ENCODE measurements around the gene PXMP4.

Gene PXMP4

DNA sequence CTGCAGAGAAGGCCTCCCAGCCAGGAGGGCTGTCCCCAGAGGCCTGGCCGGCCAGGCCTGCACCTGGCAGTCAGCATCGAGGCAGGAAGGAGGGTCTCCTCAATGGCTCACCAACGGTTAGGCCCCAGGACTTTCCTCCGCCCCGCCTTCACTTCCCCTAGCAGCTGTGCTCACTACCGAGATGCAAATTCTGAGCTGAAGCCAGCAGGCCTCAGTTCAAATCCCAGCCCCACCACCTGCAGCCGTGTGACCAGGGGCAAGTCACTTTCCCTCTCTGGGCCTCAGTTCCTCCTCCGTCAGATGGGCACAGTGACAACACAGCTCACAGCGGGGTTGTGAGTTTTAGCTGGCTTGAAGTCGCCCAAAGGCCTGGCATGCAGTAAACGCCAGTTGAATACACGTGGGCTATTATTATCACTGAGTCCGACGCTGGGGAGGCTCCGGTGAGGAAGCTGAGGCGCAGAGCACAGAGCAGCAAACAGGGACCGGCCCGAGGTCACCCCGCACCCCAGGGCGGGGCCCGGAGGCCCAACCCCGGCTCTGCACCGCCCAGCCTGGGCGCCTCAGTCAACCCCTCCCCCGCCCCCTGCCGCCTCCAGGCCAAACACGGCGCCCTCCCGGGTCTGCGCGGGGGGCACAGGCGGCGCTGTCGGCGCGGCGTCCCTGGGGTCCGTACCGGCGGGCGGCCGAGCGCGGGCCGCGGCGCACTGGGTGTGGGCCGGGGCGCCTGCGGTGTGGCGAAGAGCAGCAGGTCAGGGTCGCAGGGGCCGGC is 34.6 kb downstream of the PXMP4 start:
- peak in 2 of 3 experiments; percentile 44 to 60 for DNase-seq (ENCODE audit: low read depth in 2 of 3, low spot score in 2 of 3)

DNA sequence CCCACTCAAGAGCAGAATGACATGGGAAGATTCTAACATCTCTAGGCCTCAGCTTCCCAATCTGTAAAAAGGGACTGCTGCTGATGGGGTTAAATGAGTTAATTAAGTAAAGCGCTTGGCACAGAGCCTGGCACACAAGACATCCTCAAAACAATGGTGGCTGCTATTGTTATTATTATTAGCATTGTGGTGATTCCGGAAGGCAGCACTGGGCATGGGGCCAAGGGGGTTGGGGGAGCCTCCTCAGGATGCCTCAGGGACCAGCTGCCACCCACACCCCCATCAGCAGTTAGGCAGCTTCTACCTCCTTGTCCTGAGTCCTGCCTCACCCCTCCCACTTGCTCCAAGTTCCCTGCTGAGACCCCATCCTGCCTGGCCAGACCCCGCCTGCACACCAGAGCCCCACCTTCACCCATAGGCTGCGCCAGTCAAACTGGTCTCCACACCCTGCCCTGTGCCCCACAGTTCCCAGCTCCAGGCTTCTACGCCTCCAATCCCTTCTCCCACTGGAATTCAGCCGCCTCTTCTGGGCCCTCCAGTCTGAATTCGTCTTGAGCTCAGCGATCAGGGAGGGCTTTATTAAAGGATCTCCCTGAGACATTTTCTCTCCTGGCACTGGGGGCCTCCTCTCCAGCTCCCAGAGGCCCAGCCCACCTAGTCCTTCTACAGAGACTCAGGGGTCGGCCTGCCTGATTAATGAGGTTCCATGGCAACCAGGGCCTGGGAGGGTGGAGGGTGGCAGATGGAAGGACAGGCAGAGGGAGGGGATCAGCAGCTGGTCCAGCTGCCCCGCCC is 35.4 kb downstream of the PXMP4 start:
- no peak for DNase-seq (ENCODE audit: low read depth in 2 of 3, low spot score in 2 of 3)

DNA sequence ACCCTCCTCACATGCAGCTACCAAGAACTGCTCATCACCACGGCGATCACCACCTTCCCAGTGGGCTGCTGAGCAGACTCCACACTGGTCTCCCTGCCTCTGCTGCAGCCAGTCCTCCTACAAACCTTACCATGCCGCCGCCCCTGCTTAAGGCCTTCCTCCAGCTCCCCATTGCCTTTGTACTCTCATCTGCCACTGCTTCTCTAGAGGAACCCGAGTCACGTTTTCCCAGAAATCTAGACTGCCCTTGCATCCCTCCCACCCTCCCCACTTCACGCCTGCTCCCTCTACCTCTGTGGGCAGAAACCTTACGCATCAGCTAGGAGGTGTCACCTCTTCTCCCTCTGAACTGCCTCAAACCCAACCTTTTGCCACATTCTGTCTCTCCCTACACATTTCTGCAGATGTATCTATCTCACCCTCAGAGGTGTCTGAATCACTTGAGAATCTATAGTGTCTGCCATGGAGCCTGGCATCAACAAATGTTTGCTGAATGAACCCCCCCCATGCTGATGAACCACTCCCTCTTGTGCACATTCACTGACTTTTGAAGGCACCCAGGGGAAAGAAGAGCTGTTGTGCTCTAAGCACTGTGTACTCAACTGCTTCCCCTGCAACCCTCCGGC is 38.3 kb downstream of the PXMP4 start:
- no peak for DNase-seq (ENCODE audit: low read depth in 2 of 3, low spot score in 2 of 3)

DNA sequence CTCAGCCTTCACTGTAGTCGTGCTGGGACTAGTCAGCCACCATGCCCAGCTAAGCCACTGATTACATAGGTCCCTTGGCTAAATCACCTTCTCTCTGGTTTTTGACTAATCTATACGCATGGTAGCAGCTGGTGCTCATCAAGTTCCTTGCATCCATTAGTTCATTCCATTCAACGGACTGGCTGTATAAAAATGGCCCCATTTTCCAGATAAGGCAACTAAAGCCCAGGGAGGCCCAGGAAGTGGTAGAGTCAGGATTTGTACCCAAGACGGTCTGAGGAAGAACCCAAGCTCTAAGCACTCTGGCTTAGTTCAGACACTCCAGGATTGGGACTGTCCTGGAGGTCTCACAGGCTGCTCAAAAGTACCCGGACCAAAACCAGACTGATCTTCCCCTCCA is 38.8 kb downstream of the PXMP4 start:
- DNase-seq (ENCODE audit: low read depth in 2 of 3, low spot score in 2 of 3): no peak

DNA sequence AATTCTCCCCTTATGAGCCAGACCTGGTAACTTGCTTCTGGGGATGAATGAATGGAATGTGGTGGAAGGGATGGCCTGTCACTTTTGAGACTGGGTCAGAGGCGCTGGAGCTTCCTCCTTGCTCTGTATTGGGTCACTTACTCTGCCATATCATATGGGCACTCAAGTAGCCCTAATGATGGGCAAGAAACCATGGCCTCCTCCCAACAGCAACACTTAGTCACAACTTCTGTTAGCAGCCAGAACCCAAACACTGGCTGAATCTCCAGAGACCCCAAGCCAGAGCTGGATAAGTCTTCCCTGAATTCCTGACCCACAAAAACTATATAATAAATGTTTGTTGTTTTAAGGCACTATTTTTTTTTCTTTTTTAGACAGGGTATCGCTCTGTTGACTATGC is 39.4 kb downstream of the PXMP4 start:
- DNase-seq (ENCODE audit: low read depth in 2 of 3, low spot score in 2 of 3): no peak

DNA sequence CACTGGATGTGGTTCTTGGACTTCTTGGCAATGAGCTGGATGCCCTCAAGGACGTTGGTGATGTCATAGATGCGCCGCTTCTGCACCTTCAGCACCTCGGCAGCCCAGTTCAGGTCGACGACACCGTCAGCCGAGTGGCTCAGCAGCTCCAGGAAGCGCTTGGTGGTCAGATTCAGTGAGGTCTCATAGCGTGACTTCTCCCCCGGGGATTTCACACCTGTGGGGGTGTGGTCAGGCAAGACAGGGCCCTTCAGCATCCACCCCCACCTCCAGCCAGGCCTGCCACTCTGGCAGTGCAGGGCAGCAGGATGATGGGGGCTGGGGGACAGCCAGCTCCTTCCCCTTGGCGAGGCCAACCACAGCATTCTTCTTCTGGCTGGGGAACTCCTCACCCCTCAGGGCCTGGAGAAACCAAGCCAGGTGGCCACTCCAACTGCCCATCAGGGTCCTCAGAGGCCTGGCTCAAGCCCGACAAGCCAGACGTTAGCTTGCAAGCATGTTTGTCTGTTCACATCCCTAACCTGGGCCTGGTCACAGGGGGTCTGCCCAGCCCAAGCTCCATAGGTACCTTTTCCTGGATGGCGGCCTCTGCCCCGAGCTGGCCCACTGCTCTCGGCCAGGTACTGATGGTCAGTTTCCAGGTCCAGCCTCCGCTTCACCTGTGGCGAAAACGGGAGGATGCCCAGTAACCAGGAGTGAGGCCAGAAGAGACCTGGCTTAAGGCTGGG is 40.2 kb downstream of the PXMP4 start:
- DNase-seq (ENCODE audit: low read depth in 2 of 3, low spot score in 2 of 3): no peak

DNA sequence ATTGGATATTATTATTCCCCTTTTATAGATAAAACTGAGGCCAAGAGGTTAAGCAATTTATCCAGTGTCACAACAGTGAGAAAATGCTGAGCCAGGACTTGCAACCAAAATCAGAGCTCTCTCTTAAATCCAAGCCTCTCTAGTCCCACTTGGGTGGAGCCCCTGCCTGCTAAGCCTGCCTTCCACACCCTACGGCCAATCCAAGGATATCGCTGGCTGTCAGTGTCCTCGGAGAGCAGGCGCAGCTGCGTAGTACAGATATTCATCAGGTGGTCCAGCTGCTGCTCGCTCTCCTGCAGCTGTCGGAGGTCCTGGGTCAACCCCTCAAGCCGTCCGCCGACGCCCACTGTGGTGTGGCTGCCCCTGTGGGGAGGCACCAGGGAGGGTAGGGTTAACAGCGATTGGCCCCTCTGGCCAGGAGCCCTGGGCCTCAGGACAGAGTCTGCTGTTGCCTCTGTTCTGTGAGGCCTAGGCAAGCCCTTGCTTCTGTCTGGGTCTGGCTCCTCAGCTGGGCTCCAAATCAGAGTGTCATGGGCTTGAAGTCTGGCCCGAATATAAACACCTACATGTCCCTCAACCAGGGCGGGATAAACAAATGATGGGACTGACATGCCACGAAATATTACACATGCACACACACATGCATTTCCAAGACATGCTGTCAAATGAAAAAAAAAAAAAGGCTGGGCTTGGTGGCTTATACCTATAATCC is 42.0 kb downstream of the PXMP4 start:
- no peak for DNase-seq (ENCODE audit: low read depth in 2 of 3, low spot score in 2 of 3)

DNA sequence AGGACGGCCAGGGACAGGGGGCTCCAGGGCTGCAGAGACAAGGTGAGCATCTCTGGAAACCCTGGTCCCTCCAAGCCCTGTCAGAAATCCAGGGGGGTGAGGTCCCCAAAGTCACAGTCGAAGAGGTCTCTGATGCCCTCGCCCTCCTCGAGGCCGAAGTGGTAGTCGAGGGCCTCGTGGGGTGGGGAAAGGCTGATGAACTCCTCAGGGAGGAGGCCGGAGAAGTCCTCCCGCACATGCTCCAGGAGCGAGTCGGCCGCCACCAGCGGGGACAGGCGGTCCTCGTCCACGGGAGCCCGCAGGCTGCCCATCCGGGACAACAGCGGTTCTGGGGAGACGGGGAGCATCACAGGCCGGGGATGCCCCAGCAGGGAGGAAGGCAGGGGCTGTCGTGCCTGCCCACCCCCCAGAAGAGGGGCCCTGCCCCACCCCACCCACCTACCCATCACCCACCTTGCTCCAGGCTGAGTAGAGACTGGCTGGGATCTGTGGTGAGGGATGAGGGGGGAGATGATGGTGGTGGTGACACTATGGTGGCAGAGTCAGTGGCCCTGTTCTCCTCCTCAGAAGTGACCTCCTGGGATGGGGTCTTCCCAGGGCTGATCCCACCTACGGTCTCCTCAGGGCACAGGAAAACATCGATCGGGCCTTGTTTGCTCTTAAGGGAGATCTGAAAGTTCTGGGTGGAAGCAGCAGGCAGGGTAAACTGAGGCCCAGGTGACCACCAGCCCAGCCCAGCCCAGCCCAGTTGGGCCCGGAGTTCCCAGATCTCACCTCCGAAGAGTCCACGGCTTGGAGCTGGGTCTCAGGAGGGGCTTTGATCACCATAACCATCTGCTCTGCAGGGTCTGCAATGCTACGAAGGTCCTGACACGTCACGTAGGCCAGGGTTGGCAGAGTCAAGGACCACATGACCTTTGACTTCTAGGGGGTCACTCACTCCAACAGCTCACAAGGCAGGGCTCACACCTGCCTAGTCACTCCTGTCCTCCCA is 43.2 kb downstream of the PXMP4 start:
- DNase-seq (ENCODE audit: low read depth in 2 of 3, low spot score in 2 of 3): no peak

DNA sequence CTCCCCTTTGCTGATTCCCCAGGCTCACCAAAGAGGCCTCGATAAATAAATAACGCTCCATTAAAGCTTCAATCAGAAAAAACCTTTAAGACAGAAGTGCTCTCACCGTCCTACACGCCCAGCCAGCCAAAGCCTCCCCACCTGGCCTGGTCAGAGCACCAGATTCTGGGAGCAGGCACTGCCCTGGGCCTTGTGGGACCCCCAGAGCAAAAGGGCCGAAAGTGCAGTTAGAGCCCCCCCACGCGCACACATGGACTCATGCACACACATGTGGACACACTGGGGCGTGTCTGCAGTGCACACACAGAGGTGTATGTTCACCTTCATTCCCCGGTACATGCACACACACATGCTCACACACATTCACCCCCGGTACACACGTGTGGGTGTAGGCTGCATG is 44.0 kb downstream of the PXMP4 start:
- DNase-seq (ENCODE audit: low read depth in 2 of 3, low spot score in 2 of 3): no peak

DNA sequence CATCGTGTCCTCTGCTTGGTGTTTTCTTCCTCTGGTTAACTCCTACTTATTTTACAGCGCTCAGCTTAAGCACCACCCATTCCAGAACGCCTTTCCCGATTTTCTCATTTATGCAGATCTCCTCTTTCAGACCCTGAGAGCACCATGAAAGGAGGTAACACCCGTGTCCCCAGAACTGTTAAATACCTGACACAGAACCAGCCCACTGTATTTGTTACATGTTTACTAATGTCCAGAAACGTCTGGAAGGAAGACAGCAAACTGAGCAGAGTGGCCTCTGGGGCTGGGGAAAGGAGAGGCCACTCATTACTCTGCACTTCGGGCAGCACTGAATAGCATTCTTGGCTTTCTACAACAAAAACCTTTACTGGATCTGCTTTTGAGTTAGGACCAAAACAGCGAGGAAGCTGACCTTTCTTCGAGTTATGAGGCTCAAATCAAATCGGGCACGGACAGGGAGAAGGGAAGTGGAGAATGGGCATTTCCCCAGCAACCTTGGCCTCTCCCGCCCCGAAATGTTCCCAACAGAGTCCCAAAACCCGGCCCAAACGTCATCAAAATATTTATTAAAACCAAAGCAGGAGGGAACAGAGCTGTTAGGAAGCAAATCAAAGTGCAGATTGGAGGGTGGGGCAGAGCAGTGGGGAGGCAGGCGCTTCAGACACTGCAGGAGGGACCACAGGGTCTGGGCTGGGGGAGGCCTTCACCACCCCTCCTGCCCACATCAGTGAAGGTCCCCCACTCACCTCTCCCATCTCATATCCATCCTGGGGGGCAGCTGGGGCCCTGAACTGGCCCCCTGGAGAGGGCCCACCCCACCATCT is 44.8 kb downstream of the PXMP4 start:
- no peak for DNase-seq (ENCODE audit: low read depth in 2 of 3, low spot score in 2 of 3)

DNA sequence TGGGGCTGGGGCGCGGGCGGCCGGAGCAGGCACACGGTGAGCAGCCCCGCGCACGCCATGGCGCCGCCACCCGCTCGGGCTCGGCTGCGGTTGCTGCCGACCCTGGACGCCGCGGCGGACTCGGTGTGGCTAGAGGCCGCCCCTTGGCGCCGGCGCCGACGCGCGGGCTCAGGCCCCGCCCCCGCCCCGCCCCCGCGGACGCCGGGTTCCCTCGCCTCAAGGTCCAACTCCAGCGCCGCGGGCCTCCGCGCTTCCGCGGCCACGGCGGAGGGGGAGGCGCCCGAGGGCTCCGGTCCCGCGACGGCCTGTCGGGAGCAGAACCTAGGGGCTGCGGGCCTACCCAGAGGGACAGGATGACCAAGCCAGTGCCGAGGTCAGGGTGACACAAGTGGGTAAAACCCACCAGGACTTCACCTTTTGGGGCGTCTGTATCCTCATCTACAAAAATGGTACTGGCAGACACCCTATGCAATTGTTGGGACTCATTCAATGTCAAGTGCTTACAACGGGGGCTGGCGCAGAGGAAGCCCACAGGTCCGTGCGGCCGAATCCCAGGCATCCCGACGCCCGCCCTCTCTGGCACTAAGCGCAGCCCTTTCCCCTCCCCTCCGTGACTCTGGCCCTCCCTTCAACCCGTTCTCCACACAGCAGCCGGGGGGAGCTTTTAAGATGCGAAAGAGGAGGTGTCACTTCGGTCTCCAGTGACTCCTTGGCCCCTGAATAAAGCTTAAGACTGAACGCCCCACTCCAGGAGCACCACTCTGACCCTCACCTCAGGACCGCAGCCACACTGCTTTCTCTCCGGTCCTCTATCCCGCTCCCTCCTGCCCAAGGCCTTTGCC is 45.6 kb downstream of the PXMP4 start, which contains the start of gene NECAB3:
TSS of gene NECAB3 (minus strand) at position 135 of the 842 bp plus-strand sequence. CDS start at position 59, 76 bp downstream.
- DNase-seq (ENCODE audit: low read depth in 2 of 3, low spot score in 2 of 3): peak in 2 of 3 experiments; percentile 44 to 54

DNA sequence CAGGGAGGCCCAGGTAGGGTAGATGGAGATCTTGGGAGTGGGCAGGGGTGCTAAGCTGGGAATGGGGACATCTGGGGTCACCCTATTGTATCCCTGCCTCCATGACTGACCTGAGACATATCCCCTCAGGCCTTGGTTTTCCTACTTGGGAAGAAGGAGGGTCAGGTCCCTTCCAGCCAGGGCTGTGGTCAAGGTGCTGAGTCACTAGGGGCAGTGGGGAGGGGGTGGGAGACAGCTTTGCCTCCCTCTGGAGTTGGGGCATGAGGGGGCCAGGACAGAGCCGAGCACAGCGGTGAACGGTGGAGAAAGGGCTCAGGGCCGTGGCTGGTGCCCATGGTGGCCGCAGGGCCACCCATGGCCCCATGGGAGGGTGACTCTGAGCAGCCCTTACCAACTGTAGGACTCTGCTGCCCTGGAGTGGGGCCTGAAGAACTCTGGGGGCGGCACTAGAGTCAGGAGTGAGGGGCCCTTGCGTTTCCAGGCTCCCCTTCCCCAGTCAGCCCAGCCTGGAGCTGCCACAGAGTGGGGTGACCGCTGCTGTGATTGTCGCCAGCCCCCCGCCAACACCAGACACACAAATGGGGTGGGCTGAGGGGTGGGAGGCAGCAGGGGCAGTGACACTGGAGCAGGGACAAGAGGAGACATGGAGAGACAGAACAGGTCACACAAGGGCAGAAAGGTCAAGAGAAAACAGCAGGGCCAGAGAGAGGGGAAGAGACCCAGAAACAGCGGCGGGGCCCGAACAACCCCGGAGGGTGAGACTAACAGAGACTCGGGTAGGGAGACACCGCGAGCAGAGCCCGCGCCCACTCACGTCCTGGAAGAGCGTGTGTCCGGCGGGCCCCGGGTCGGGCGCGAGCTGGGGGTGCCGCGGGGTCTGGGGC is 46.5 kb downstream of the PXMP4 start:
- no peak for DNase-seq (ENCODE audit: low read depth in 2 of 3, low spot score in 2 of 3)

DNA sequence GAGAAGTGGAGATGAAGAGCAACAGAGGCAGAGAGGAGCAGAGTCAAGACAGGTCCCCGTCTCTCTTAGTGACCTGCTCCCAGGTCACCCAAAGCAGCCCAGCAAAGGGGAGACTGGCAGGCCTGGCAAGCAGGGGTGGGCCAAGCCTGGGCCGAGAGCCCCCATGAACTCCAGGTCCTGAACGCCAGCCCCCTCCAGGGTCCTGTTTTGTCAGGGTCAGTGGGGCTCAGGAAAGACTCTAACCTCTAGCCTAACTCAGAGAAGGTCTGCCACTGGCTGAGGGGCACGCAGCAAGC is 47.0 kb downstream of the PXMP4 start:
- DNase-seq (ENCODE audit: low read depth in 2 of 3, low spot score in 2 of 3): no peak

DNA sequence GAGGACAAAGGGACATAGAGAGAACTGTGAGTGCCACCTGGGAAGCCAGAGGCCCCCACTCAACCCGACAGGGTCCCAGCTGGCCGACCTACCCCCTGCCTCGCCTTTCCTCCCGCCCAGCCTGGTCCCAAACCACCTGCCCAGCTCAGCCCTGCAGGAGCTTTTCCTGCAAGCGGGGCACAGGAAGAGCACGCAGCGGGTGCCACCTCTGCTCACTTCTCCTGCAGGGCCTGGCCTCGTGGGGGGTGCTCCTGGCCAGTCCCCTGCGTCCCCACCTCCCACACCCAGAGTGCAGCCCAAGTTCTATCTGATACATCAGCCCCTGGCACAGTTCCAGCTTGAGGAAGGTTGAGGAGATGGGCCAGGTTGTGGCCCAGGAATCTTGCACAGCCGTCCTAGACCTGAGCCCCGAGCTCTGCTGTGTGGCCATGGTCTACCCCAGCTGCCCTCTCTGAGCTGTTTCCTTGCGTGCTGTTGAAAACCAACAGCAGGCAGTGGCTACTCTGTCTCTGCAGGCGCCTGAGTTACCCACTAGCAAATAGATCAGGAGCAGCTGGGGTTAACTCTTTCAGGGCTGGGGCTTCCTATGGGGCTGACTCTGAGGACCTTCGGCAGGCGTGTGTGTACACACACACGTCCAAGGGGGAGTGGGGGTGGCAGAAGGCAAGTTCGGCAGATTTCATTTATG is 47.5 kb downstream of the PXMP4 start:
- DNase-seq (ENCODE audit: low read depth in 2 of 3, low spot score in 2 of 3): no peak

DNA sequence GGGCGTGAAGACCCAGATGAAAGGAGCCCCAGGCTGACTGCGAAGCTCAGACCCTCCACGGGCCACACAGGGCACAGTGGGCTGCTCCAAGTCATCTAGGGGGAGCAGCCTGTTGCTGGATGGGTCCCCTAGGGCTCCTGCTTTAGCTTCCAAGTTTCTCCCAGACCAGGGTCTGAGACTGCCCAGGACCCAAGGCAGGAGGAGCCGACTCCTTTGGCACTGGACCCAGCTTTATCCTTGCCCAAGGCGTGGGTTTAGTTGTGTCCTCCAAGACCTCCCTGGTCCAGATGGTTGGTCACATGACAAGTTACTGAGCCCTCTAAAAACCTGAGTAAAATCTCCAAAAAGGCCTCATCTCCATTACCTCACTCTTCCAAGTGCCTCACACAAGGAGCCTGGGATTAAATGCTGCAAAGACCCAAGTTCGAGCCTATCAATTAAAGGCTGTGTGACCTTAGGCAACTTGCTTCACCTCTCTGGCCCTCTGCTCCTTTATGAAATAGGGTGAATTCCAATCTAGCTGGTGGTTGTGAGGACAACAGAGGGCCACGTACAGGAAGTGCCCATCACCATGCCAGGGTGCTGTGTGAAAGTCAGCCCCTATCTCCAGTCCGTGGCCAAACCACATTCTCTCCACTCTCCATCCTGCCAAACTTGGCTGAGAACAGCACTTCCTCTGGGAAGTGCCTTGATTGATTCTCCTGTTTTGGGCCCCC is 48.4 kb downstream of the PXMP4 start:
- no peak for DNase-seq (ENCODE audit: low read depth in 2 of 3, low spot score in 2 of 3)

All from activated CD8-positive, alpha-beta memory T cell treated with anti-CD3 and anti-CD28 coated beads for 48 hours (primary cell).